ENCODE data around the gene CCL22. TPM values are rescaled to one million over a fixed set of nuclear protein-coding genes. Genes with fewer than 3 reads are reported as not detected.

CCL22 gene
- total and polyA plus RNA-seq, 2 experiments from 2014 or later, result 0.19 TPM; not detected in 1

- Mint-ChIP-seq H3K36me3 (ENCODE audit: low read depth) (no peaks in the 10 kb centered on the region), H3K27me3 (ENCODE audit: insufficient read depth, low read depth, poor library complexity) (peaks cover 3% of the 10 kb centered on the region), H3K9me3 (no peaks in the 10 kb centered on the region), H3K27ac (no peak overlapping the region), H3K4me3 (no peak overlapping the region), H3K4me1 (peaks cover 31% of the 10 kb centered on the region)
- Histone ChIP-seq H3K27ac (ENCODE audit: low read depth) (no peak overlapping the region), H4K20me1 (replicated peaks; ENCODE audit: insufficient read depth) (no peaks in the 10 kb centered on the region), H3K4me3 (no peak overlapping the region), H3K79me2 (replicated peaks; ENCODE audit: insufficient read depth) (no peaks in the 10 kb centered on the region), H3K4me1 (ENCODE audit: insufficient read depth) (peaks cover 24% of the 10 kb centered on the region), H3K27me3 (ENCODE audit: insufficient read depth) (no peaks in the 10 kb centered on the region), H3K36me3 (ENCODE audit: insufficient read depth) (no peaks in the 10 kb centered on the region), H2AFZ (peak overlapping the region; percentile 32; the same call in 1 of the 2 replicates), H3F3A (replicated peaks; ENCODE audit: low read depth) (no peaks in the 10 kb centered on the region), H3K4me2 (no peak overlapping the region), H3K9me2 (ENCODE audit: insufficient read depth) (no peaks in the 10 kb centered on the region)
- DNase-seq (ENCODE audit: low spot score) (no peak), ATAC-seq (no peak)
- TF ChIP-seq REST (IDR thresholded peaks at IDR 0.05; ENCODE audit: unreplicated experiment) (no peak), NANOG (IDR thresholded peaks at IDR 0.05; ENCODE audit: borderline replicate concordance) (no peak), EZH2 (IDR thresholded peaks at IDR 0.05; ENCODE audit: low read depth, unreplicated experiment) (no peak), CREB1 (CRISPR knock-in tag; IDR thresholded peaks at IDR 0.05; ENCODE audit: low read depth) (no peak), EZH2phosphoT487 (IDR thresholded peaks at IDR 0.05; ENCODE audit: unreplicated experiment) (no peak)
- TF ChIP-seq, protein P1, sequence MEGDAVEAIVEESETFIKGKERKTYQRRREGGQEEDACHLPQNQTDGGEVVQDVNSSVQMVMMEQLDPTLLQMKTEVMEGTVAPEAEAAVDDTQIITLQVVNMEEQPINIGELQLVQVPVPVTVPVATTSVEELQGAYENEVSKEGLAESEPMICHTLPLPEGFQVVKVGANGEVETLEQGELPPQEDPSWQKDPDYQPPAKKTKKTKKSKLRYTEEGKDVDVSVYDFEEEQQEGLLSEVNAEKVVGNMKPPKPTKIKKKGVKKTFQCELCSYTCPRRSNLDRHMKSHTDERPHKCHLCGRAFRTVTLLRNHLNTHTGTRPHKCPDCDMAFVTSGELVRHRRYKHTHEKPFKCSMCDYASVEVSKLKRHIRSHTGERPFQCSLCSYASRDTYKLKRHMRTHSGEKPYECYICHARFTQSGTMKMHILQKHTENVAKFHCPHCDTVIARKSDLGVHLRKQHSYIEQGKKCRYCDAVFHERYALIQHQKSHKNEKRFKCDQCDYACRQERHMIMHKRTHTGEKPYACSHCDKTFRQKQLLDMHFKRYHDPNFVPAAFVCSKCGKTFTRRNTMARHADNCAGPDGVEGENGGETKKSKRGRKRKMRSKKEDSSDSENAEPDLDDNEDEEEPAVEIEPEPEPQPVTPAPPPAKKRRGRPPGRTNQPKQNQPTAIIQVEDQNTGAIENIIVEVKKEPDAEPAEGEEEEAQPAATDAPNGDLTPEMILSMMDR (conservative IDR thresholded peaks at IDR 0.05; ENCODE audit: low read depth in 2 of 2), result no peak
These were observed 43.2 kb upstream of the CCL22 start for GRCh38 chr16:57315416-57315815.

DNA sequence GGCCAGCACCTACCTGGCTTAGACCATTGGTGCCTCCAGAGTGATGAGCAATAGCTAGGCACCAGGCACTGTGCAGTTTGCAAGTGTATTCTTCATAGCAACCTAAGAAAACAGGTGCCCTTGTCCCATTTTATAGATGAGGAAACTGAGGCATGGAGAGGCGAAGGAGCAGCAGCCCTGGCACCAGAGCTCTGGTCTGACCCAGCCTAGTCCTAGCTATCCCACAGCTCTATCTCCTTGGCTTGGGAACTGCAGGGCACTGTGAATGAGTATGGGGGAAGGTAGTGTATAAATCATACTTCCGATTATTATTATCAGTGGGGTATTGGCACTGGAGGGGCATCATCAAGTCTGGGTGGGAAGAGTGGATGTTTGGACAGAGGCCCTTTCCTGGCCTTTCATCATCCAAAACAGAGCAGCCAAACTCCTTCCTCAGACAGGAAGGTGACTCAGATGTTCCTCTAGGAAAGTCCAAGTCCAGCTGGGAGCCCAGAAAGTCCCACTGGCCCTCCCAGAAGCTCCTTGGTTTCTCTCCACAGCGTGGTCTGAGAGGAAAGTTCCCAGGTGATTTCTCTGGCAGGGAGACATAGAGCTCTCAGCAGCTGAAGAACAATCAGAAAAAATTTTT is 42.1 kb upstream of the CCL22 start:
- Histone ChIP-seq H3K4me2 (no peak overlapping the region), H3K4me3 (no peak overlapping the region), H3K4me1 (ENCODE audit: insufficient read depth) (peaks cover 24% of the 10 kb centered on the region), H2AFZ (no peak overlapping the region; the same call in 1 of the 2 replicates), H3K9me2 (ENCODE audit: insufficient read depth) (no peaks in the 10 kb centered on the region), H3F3A (replicated peaks; ENCODE audit: low read depth) (no peaks in the 10 kb centered on the region), H3K27me3 (ENCODE audit: insufficient read depth) (no peaks in the 10 kb centered on the region), H3K79me2 (replicated peaks; ENCODE audit: insufficient read depth) (no peaks in the 10 kb centered on the region), H3K27ac (ENCODE audit: low read depth) (no peak overlapping the region), H4K20me1 (replicated peaks; ENCODE audit: insufficient read depth) (no peaks in the 10 kb centered on the region), H3K36me3 (ENCODE audit: insufficient read depth) (no peaks in the 10 kb centered on the region)
- no peak overlapping the region for H3K27ac Mint-ChIP-seq
- ATAC-seq (no peak), DNase-seq (ENCODE audit: low spot score) (no peak)
- peaks cover 5% of the 10 kb centered on the region for H3K27me3 Mint-ChIP-seq (ENCODE audit: insufficient read depth, low read depth, poor library complexity)
- TF ChIP-seq NANOG (IDR thresholded peaks at IDR 0.05; ENCODE audit: borderline replicate concordance) (no peak), EZH2phosphoT487 (IDR thresholded peaks at IDR 0.05; ENCODE audit: unreplicated experiment) (no peak), STAT1 (IDR thresholded peaks at IDR 0.05; ENCODE audit: unreplicated experiment) (no peak), EZH2 (IDR thresholded peaks at IDR 0.05; ENCODE audit: low read depth, unreplicated experiment) (no peak), JUNB (IDR thresholded peaks at IDR 0.05; ENCODE audit: unreplicated experiment) (no peak)
- TF ChIP-seq, protein P1 (conservative IDR thresholded peaks at IDR 0.05; ENCODE audit: low read depth in 2 of 2), result no peak
- H3K4me3 Mint-ChIP-seq, result no peak overlapping the region
- no peaks in the 10 kb centered on the region for H3K9me3 Mint-ChIP-seq
- H3K4me1 Mint-ChIP-seq, result peaks cover 31% of the 10 kb centered on the region
- H3K36me3 Mint-ChIP-seq (ENCODE audit: low read depth), result no peaks in the 10 kb centered on the region

Measured in GM23338 (cell line).